GM23338 (cell line): ENCODE results near the gene B4GALT2.

Source experiments
- ETS1 ChIP-seq: IDR thresholded peaks from 2 replicates; pipeline ENCODE4 v1.6.1; 2016; ENCODE audit warnings: antibody characterized with exemption
- POLR2AphosphoS5 ChIP-seq: IDR thresholded peaks from 2 replicates; pipeline ENCODE4 v1.6.1; 2016; ENCODE audit warnings: antibody characterized with exemption, low read depth
- TF ChIP-seq, protein P1 (sequence below), 2 experiments: fragments of 200-600 bp in 1 of 2; sonication (generic) in 1 of 2; conservative IDR thresholded peaks; 2 replicates each; pipeline versions ENCODE4 v1.5.1 to v1.6.1; 2016 to 2017; ENCODE audit warnings: antibody characterized with exemption in 2 of 2, low read depth in 2 of 2, mild to moderate bottlenecking in 2 of 2, moderate library complexity in 1 of 2

GRCh38 chr1:43932786-43933385, 46.1 kb upstream of the B4GALT2 start:
- TF ChIP-seq POLR2AphosphoS5 (no peak), ETS1 (no peak)
- TF ChIP-seq, protein P1, sequence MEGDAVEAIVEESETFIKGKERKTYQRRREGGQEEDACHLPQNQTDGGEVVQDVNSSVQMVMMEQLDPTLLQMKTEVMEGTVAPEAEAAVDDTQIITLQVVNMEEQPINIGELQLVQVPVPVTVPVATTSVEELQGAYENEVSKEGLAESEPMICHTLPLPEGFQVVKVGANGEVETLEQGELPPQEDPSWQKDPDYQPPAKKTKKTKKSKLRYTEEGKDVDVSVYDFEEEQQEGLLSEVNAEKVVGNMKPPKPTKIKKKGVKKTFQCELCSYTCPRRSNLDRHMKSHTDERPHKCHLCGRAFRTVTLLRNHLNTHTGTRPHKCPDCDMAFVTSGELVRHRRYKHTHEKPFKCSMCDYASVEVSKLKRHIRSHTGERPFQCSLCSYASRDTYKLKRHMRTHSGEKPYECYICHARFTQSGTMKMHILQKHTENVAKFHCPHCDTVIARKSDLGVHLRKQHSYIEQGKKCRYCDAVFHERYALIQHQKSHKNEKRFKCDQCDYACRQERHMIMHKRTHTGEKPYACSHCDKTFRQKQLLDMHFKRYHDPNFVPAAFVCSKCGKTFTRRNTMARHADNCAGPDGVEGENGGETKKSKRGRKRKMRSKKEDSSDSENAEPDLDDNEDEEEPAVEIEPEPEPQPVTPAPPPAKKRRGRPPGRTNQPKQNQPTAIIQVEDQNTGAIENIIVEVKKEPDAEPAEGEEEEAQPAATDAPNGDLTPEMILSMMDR (conservative IDR thresholded peaks at IDR 0.05; ENCODE audit: low read depth in 2 of 2) = no peak
